Stimulated activated CD8-positive, alpha-beta memory T cell treated with anti-CD3 and anti-CD28 coated beads, Interleukin-4, amount 100 ng/mL, for 48 hours (primary cell): Measurements from ENCODE around the gene TTYH1.

Source experiments
- DNase-seq: peaks from one replicate; pipeline ENCODE4 v3.0.0-alpha.2; 2020

Gene TTYH1

DNA sequence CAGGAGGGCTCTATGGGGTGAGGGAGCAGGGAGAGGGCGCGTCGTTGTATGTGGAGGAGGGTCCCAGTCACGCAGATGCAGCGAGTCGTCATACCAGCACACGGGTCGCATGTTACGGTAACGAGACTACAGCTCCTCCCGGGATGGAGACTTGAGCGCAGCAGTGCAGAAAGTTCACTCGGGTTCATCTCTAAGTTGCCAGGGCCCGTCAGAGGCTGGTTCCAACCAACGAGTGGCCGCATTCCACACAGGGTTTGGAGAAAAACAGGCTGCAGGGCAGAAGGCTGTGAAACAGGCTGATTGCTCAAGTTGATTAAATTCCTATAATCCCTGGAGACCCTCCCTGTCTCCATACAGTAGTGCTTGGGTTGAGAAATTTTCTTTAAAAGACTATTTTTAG, 21.9 kb upstream of the TTYH1 start:
- no peak for DNase-seq

DNA sequence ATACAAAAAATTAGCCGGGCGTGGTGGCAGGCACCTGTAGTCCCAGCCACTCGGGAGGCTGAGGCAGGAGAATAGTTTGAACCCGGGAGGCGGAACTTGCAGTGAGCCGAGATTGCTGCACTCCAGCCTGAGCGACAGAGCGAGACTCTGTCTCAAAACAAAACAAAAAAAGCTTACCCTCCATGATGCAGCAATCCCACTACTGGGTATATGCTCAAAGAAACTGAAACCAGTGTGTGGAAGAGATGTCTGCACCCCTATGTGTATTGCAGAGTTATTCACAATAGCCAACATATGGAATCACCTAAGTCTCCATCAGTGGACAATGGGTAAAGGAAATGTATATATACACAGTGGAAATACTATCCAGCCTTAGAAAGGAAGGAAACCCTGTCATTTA, 19.6 kb upstream of the TTYH1 start:
- no peak for DNase-seq

DNA sequence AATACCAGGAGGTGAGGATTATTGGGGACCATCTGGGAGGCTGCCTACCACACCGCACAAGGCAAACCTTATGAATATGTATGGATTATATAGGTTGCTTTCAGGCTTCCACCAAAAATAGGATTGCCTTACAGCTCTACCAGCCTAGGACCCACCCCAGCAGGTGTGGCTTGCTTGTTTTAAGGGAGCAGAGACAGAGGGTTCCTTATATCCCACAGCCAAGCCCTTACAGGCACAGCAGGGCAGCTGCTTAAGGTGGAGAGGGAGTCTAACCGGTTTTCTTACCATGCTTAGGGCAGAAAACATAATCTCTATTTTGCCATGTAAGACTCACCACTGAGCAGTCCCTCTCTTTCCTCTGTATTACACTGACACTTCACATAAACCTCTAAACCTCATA, 16.1 kb upstream of the TTYH1 start:
- no peak for DNase-seq

DNA sequence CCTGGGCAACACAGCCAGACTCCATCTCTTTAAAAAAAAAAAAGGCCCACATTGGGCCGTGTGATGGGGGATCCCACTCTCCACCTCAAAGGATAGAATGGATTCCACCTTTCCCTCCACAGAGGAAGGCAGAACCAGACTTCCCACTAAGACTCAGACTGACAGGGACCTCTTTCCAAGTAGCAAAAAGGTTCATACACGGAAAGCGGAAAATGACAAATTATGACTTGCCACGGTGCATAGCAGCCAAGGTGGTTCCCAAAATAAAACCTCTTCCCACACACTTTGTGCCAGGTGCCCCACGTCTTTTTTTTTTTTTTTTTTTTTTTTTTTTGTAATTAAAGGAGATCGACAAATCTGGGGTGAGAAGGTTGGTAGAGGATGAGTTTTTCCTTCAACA, 14.4 kb upstream of the TTYH1 start:
- DNase-seq: no peak

DNA sequence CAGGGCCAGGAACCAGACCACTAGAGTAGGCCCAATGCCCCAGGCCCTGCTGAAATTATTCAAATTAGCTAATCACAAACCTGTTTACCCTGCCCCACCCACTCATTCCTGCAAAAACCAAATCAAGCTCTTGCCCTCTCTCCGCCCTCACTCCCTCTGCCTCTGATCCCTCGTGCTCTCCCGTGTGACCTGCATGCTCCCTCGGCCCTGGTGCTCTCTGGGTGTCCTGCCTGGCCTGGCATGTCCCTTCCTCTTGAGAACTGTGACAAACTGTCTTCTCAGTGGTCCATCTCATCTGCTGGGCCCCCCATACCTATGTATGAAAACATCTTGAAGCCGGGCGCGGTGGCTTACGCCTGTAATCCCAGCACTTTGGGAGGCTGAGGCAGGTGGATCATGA, 12.2 kb upstream of the TTYH1 start:
- DNase-seq: no peak

DNA sequence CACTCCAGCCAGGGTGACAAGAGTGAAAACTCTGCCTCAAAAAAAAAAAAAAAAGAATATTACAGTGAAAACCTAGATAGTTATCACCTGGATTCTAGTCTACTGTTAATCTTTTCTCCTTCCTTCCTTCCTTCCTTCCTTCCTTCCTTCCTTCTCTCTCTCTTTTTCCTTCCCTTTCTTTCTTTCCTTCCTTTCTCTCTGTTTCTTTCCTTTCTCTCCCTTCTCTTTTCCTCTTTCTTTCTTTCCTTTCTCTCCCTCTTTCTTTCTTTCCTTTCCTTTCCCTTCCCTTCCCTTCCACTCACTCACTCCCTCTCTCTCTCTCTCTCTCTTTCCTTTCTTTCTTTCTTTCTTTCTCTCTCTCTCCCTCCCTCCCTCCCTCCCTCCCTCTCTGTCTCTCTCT, 9.6 kb upstream of the TTYH1 start:
- no peak for DNase-seq

DNA sequence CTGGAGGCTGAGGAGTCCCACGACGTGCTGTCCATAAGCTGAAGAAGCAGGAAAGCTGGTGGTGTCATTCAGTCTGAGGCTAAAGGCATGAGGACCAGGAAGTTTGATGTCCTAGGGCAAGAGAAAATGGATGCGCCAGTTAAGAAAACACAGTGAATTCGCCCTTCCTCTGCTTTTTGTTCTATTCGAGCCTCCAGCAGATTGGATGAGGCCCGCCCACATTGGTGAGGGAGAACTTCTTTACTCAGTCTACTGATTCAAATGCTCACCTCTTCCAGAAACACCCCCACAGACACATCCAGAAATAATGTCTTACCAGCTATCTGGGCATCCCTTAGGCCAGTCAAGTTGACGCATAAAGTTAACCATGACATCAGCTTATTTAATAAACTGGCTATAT, 7.5 kb upstream of the TTYH1 start:
- DNase-seq: no peak

DNA sequence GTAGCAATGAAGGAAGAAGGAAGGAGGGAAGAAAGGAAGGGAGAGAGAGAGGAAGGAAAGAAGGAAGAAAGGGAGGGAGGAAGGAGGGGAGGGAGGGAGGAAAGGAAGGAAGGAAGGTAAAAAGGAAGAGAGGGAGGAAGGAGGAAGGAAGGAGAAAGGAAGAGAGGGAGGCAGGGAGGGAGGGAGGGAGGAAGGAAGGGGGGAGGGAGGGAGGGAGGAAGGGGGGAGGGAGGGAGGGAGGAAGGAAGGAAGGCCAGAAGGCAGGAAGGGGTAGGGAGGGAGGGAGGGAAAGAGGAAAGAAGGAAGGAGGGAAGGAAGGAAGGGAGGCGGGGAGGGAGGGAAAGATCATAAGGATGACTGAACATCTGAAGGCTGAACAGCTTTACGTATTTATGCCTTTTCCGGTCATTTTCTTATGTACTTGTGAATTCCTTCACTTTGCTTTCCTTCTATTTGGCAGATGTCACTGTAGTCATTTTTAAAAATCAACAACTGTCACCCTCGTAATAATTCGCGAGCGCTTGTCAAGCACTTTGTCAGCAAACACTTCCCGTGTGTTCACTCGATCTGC, 6.7 kb upstream of the TTYH1 start:
- DNase-seq: no peak

DNA sequence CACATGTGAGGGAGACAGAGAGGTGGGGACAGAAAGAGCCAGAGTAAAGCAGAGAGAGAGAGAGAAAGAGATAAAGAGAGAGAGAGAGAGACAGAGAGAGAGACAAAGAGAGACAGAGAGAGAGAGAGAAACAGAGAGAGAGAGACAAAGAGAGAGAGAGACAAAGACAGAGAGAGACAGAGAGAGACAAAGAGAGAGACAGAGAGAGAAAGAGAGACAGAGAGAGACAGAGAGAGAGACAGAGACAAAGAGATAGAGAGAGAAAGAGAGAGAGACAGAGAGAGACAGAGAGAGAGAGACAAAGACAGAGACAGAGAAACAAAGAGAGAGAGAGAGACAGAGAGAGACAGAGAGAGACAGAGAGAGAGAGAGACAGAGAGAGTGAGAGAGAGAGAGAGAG, 4.2 kb upstream of the TTYH1 start:
- DNase-seq: no peak

DNA sequence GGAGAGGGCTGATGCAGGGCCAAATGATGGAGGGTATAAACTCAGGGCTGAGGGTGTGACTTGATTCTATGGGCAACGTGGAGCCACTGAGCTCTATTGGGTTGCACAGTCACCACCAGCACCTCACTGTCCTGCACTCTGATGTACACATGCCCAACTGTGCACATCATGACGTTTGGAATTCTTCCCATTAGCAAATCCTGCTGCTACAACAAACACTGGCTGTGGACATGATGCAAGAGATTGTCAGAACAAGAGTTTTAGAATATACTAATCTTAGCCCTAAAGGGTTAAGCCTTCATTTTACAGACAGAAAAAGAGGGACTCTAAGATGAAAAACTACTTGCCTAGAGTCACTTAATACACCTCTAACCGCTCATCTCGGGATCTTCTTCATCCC, 2.4 kb upstream of the TTYH1 start:
- no peak for DNase-seq

DNA sequence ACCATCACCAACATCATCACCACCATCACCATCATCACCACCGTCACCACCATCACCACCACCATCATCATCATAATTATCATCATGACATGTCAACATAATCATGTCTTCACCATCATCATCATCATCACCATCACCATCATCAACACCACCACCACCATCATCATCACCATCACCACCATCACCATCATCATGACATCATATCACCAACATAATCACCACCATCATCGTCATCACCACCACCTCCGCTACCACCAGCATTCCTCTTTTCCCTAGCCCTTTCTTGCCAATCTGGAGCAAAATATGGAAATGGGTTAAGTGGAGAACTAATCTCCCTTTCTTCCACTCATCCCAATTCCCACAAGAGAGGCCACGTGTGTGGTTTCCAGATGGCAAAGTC, 1.1 kb upstream of the TTYH1 start:
- no peak for DNase-seq

DNA sequence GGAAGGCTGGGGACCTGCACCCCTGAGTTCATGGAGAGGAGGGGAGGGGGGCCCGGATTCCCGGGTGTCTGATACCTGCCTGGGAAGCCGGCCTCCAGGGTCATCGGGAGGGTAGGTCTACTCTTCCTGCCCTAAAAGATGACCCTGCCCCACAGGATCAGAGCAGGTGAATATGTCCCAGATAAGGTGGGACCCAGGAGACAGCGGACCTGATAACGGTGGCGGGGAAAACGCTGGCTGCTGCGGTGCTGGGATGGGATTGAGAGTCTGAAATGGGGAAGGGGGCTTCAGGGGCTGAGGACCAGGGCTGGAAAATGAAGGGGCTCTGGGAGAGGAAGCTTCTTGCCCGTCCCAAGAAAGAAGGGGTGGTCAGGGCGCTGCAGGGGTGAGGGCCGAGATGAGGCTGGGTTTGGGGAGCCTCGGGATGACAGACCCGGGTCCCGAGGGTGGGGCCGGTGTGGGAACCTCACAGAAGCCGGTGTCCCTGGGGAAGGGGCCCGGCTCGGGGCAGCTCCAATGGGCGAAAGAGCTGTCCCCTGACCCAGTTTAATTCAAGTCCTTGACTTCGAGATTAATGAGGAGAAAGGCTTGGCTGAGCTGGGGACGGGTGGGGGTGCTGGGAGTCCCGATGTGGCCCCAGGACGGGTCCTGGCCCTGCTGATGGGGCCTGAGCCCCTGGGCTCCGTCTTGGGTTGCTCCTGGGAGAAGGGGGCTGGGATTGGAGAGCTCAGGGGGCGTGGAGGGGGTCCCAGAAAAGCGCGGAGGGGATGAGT, 823 bp downstream of the TTYH1 start:
- DNase-seq: no peak

DNA sequence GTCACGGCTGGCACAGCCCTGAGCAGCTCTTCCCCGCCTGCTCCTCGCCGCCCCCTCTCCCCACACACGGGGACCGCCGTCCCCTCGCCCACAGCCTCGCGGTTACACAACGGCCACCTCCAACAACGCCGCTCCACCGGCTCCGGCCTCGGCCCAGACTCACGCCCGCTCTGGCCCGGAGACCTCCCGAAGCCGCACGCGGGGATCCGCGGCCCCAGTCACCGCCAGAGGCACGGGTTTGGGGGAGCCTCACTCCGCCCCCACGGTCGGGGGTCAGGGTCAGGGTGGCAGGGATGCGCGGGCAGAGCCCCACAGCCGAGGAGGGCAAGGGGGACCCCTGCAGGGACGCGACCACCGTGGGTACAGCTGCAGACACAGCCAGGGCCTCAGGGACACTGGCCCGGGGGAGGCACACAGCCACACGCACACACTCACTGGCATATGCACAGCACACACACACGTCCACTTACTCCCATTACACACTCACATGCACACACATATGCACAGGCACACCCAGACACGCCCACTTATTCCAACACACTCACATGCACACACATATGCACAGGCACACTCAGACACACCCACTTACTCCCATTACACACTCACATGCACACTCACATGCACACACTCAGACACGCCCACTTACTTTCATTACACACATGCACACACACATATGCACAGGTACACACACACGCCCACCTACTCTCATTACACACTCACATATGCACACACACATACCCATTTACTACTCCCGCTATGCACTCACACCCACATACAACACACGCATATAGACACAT, 1.6 kb downstream of the TTYH1 start:
- no peak for DNase-seq

DNA sequence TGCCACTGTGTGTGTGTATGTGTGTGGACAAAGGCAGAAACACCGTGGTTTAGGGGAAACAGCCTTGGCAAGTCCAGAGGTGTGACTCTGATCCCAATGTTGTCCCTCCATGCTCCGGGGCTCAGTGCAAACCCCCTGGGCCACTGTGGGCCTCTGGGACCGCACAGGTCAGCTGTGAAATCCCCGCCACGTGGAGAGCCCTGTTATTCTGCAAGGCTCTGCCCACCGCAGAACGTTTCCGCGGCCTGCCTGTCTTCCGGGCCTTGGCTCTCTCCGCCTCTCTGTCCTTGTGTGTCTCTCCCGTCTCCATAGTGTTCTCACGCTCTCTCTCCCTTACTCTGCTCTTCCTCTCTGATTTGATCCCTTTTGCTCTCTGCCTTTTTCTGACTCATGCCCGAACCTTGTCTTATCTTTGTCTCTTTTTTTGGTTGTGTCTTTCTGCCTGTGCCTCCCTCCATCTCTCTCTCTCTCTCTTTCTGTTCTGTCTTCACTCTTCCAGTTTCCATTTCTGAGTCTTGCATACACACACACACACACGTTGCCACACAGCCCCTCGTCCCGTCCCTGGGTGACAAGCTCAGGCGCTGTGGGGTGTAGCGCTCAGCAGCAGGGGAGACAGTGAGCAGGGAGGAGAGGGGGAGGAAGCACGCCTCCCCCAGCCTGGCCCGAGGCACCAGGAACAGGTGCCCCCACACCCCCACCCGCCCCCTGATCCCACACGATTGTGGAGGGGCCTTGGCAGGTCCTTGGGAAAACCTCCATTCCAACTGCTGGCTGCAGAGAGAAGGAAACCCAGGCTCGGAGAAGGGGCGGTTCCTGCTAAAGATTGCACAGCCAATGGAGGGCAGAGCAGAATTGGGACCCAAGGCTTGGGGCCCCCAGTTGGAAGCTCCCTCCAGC, 3.0 kb downstream of the TTYH1 start:
- peak; percentile 50 for DNase-seq

DNA sequence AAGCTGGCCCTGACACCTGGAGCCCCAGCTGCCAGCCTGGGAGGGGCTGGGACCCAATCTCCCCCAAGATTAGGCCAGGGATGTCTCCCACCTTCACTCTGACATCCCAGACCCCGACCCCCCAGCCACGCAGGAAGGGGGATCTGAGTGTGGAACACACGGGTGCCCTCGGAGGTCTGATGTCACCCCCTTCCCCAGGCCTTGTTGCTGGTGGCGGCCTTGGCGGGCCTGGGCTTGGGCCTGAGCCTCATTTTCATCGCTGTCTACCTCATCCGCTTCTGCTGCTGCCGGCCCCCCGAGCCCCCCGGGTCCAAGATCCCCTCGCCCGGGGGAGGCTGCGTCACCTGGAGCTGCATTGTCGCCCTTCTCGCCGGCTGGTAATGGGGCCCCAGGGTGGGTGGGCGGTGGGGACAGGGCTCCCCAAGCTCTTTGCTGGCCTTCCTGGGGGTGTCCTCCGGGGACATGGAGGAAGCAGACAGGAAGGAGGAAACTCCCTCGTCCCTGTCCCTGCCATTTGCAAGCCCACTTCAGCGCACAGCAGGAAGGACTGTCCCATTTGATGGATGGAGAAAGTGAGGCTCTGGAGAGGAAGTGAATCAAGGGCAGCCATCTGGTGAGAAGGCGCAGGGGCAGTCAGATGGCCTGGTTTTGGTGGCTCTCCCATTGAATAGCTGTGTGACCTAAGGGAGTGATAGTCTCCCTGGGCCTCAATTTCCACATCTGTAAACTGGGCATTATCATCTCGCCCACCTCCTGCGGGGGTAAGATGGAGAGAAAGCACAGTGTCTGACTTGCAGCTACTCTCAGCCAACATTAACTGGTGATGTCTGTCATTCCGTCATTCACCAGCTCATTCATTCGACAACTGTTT, 3.9 kb downstream of the TTYH1 start:
- DNase-seq: no peak

DNA sequence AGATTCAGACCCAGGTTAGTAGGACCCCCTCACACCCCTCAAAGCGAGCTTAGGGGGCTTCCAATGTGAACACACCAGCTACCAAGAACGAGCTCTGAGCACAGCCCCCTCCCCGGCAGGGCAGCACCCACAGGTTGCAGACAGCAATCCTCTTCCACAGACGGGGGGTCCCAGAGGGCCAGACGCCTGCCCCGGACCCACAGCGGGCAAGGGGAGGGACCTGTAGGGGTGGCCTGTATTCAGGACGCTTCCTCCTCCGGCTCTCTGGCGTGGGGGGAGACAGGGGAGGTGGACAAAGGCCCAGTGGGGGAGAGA, 4.8 kb downstream of the TTYH1 start:
- no peak for DNase-seq

DNA sequence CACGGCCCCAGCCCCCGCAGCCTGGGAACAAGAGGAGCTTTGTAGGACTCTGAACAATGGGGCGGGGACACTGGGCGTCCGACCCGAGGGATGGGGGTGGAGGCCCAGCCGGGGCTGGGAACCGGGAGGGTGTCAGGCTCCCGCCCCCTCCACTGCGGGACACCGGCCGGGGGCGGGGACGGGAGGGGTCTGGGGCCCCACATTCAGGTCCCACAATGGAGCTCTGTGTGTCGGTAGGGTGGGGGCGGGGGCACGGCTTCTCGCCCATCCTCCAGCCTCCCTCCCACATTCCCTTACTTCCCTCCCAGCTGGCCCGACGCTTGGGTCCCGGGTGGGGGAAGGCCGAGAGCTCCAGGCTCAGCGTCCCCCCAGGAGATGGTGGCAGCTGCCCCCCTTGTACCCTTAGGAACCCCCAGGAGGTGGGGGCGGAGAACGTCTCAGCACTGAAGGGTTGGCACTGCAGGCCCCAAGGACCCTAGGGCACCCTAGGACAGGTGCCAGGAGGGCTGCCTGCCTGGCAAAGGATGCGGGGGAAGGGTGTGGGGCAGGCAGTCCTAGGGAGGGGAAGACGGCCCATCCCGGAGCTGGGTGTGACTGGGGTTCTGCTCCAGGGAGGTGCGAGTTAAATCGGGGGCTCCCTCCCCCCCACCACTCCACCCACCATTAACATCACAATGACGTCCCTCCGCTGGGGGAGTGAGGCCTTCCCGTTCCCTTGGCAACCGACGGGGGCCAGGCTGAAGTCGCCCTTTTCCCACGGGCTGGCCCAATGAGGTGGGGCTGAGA, 5.3 kb downstream of the TTYH1 start:
- DNase-seq: no peak

DNA sequence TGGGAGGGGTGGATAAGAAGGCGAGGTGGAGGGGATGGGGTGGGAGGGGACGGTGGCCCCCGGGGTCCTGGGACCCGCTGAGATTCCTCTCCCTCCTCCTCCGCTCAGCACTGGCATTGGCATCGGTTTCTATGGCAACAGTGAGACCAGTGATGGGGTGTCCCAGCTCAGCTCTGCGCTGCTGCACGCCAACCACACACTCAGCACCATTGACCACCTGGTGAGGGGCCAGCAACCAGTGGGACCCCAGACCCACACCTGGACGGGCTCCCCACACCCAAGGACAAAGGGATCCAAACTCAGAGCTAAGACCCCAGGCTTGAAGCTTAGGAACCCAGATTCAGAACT, 5.9 kb downstream of the TTYH1 start:
- no peak for DNase-seq

DNA sequence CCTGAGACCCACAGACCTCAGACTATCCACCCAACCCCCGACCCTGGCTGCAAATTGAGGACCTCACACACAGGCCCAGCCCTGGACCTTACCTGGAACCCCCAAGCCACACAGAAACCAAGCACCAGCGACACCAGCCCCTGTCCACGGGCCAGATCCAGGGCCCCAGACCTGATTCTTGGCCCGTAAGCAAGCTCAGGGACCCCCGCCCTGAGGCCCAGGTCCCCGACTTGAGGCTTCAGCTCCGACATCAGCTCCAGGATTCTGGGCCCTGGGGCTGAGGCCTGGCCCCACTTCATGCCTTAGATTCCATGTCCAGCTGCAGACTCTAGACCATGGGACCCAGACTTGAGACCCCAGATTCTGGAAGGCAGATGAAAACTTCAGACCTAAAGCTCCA, 6.3 kb downstream of the TTYH1 start:
- DNase-seq: no peak

DNA sequence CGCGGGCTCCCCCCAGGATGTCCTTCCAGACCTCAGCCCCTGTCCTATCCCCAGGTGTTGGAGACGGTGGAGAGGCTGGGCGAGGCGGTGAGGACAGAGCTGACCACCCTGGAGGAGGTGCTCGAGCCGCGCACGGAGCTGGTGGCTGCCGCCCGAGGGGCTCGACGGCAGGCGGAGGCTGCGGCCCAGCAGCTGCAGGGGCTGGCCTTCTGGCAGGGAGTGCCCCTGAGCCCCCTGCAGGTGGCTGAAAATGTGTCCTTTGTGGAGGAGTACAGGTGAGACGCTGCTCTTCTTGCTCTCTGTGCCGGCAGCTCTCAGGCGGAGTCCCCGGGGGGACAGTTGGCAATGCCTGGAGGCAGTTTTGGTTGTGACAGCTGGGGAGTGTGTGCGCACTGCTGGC, 6.9 kb downstream of the TTYH1 start:
- DNase-seq: no peak

DNA sequence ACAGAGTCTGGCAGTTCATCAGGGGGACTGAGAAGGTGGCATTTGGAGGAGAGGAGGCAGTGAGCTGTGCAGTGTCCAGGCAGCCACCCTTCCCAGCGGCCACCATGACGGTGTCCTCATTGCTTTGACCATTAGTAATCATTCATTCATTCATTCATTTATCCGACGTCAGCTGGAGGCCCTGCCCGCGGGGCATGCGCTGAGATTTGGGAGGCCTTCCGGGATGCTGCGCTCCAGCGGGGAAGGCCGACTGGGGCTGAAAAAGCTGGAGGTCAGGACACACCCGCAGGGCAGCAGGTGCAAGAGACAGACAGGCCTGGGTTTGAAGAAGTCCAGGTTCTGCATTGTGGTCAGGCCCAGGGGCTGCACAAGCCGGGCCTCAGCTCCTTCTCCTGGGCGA, 8.9 kb downstream of the TTYH1 start:
- DNase-seq: no peak
